Measurements from ENCODE around the gene DDN. TPM values are rescaled to one million over a fixed set of nuclear protein-coding genes. Genes with fewer than 3 reads are reported as not detected.

Gene DDN
- total RNA-seq, 4 donors from 2014 or later, result 0.19 to 0.40 (median 0.26) TPM

DNA sequence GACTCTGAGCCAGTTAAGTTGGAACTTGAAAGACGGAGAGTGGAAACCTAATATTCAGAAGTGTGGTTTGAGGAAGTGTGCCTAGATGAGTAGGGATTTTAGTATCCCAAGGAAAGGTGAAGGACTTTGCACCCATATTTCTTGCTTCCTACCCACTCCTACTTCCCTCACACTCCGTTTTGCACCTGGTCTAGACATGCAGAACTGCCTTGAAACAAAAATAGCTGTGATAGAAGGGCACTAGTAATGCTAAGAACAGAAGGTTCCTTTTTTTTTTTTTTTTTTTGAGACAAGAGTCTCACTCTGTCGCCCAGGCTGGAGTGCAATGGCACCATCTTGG lies 41.2 kb downstream of the DDN start:
- peak overlapping the region in 3 of 4 donors; percentile 72 to 97 (median 95) for H3K4me3 ChIP-seq
- 0 to 23% methylated on average over 2 to 3 of the region's 3 CpGs for WGBS, 2 donors
- TF ChIP-seq POLR2A (IDR thresholded peaks at IDR 0.05), result no peak
- TF ChIP-seq, protein P1, sequence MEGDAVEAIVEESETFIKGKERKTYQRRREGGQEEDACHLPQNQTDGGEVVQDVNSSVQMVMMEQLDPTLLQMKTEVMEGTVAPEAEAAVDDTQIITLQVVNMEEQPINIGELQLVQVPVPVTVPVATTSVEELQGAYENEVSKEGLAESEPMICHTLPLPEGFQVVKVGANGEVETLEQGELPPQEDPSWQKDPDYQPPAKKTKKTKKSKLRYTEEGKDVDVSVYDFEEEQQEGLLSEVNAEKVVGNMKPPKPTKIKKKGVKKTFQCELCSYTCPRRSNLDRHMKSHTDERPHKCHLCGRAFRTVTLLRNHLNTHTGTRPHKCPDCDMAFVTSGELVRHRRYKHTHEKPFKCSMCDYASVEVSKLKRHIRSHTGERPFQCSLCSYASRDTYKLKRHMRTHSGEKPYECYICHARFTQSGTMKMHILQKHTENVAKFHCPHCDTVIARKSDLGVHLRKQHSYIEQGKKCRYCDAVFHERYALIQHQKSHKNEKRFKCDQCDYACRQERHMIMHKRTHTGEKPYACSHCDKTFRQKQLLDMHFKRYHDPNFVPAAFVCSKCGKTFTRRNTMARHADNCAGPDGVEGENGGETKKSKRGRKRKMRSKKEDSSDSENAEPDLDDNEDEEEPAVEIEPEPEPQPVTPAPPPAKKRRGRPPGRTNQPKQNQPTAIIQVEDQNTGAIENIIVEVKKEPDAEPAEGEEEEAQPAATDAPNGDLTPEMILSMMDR (IDR thresholded peaks at IDR 0.05), result no peak
- peaks cover 13 to 49% (median 15%) of the 10 kb centered on the region in 3 donors for H3K4me1 ChIP-seq
- H3K36me3 ChIP-seq, result peaks cover 0 to 17% (median 0%) of the 10 kb centered on the region in 3 donors
- no peaks in the 10 kb centered on the region for H3K27me3 ChIP-seq
- intact Hi-C loops (cut with DNase I), result no loop called here
- H3K27ac ChIP-seq, result peak overlapping the region; percentile 81 to 92 (median 86)
- DNase-seq, result no peak
- H3K9me3 ChIP-seq, result no peaks in the 10 kb centered on the region

DNA sequence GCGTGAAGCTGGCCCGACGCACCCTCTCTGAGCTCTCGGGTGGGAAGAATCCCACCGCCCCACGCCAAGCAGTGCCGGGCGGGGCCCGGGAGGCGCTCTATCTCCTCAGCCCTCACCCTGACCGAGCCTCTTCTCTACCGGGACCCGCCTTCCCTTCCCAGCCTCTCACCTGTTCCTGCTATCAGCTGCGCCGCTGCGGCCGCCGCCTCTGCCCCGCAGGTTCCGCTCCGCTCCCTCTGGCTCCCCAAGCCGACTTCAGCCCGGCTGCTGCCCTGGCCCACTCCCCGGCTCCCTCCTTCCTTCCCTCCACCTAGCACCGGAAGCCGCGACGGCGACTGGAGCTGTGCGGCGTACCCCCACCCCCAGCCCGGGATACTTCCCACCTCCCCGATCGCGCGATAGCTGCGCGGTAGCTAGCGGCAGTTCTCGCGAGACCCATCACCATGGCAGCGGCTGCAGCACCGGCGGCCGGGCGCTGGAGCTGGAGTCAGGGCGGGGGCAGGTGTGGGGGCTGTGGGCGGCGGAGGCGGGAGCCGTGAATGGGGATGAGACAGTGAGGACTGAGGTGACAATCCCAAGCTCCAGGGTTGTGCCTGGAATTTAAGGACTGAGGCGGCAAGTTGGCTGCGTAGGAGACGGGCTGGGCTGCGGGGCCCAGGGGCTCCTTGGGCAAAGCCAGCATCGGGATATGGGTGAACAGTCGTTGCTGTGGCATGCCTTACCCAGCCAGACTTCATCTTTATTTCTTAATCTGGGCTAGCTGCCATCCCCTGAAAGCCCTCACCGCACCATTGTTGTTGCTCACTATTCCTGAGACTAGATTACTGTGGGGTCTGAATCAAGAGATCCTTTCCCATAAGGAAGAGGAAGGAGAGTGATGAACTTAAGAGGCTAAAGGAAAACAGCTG lies 41.8 kb downstream of the DDN start, which contains the start of gene ARF3:
ARF3 (minus strand) TSS at position 347 of the 908 bp plus-strand sequence. CDS start 16,392 bp downstream, outside the sequence.
- Histone ChIP-seq H3K4me3 (peak within 1 kb of the TSS; percentile 72 to 97 (median 94)), H3K9me3 (no peaks in the 10 kb centered on the region), H3K27me3 (no peaks in the 10 kb centered on the region), H3K27ac (peak within 1 kb of the TSS; percentile 81 to 92 (median 86)), H3K4me1 (peaks cover 13 to 53% (median 15%) of the 10 kb centered on the region in 3 donors), H3K36me3 (peaks cover 0 to 23% (median 4%) of the 10 kb centered on the region in 3 donors)
- intact Hi-C loops (cut with DNase I), result no loop called here
- TF ChIP-seq, protein P1 (IDR thresholded peaks at IDR 0.05), result no peak
- peak in 3 of 4 donors; percentile 24 to 70 (median 64) for TF ChIP-seq POLR2A (IDR thresholded peaks at IDR 0.05)
- DNase-seq, result peak; percentile 58
- WGBS, 2 donors, result 0 to 1% methylated on average over 6 to 25 of the region's 58 CpGs

DNA sequence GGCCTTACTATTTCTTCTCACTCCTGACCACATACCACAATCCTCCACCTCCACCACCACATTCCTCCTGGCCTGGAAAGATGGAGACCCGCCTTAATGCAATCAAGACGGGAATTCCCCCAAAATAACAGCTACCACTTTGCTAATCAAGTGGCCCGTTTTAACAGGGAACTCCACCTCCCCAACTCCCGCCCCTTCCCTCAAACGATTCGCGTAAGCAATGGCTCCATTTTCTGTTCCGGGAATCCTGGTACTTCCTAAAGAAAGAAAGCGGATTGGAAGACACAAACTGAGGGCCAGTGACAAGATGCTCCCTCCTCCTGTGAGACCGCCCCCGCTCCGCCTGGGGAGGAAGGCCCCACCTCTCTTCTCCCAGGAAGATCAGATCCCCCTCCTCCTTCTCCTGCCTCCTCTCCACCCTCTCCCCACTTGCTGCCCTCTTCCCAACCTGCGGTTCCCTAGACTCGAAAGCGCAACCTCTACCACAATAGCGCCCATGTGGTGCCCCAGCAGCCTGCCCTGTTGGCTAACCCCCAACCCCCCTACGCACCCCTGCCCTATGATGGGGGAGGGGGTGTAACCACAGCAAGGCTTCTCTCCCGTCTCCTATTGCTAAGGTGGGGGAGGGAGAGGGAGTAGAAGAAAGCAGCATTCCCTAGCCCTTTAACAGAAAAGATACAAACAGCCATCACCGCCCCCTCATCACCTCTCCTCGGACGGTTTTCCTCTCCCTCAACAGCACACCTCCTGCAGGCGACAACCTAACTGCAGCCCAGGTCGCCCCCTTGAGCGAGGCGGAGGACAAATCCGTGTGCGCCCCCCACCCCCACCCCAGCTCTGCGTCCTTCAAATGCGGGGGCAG lies 42.7 kb downstream of the DDN start:
- intact Hi-C loops (cut with DNase I), result no loop called here
- 0% methylated on average over 12 to 17 of the region's 29 CpGs for WGBS, 2 donors
- no peaks in the 10 kb centered on the region for H3K9me3 ChIP-seq
- peak overlapping the region; percentile 72 to 97 (median 94) for H3K4me3 ChIP-seq
- DNase-seq, result no peak
- no peaks in the 10 kb centered on the region for H3K27me3 ChIP-seq
- H3K27ac ChIP-seq, result peak overlapping the region; percentile 81 to 92 (median 86)
- peak in 1 of 4 donors; percentile 8 for TF ChIP-seq POLR2A (IDR thresholded peaks at IDR 0.05)
- TF ChIP-seq, protein P1 (IDR thresholded peaks at IDR 0.05), result no peak
- peaks cover 0 to 32% (median 4%) of the 10 kb centered on the region in 3 donors for H3K36me3 ChIP-seq
- H3K4me1 ChIP-seq, result peaks cover 13 to 53% (median 15%) of the 10 kb centered on the region in 3 donors

DNA sequence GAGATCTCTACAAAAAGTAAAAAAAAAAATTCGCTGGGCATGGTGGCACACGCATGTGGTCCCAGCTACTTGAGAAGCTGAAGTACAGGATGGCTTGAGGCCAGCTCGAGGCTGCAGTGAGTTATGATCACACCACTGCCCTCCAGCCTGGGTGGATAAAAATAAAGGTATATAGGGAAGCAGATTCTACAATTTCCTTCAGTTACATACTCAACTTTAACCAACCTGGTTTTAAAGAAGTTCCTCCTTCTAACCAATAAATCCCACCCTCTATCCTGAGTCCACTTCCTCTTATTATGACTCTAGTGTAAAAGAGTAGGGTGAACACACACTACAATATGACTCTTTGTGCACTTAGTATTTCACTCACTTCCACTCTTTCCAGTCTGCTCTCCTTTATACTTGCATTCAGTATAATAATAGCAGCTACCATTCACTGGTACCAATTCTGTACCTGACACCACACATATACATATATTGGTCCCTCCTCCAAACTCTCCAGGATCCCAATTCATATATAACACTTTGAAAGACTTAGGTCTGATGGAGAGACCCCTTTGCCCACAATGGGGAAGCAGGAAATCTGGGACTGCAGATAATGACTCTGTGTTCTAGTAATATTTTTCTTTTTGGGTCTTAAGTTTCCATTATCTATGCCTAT lies 44.2 kb downstream of the DDN start:
- peaks cover 13 to 53% (median 15%) of the 10 kb centered on the region in 3 donors for H3K4me1 ChIP-seq
- WGBS, 2 donors, result 53 to 60% methylated on average over 3 of the region's 3 CpGs
- no peak for TF ChIP-seq POLR2A (IDR thresholded peaks at IDR 0.05)
- TF ChIP-seq, protein P1 (IDR thresholded peaks at IDR 0.05), result no peak
- peaks cover 0 to 40% (median 4%) of the 10 kb centered on the region in 3 donors for H3K36me3 ChIP-seq
- no peaks in the 10 kb centered on the region for H3K27me3 ChIP-seq
- DNase-seq, result no peak
- no peak overlapping the region for H3K4me3 ChIP-seq
- intact Hi-C loops (cut with DNase I), result no loop called here
- no peaks in the 10 kb centered on the region for H3K9me3 ChIP-seq
- H3K27ac ChIP-seq, result no peak overlapping the region

All from esophagus squamous epithelium (tissue), 5 donors.